ENCODE results near the gene MCRIP2.

MCRIP2 gene

GRCh38 chr16:695355-696089, 53.9 kb downstream of the MCRIP2 start:
- DNase-seq (ENCODE audit: low read depth in 2 of 2) = peak; percentile 43 to 49

Data from stimulated activated CD8-positive, alpha-beta memory T cell treated with anti-CD3 and anti-CD28 coated beads, Interleukin-15, amount 100 ng/mL, for 4 hours (primary cell).